HG03457 (cell line): Measurements from ENCODE around the gene THEM4.
"Not testable (repeated sequence)": the region's sequence is repeated elsewhere in the genome, so short reads cannot be mapped to it uniquely, and the experiment has no call there.

ENCODE experiments used
- ATAC-seq: cut with Tn5 transposase; IDR thresholded peaks from one replicate; pipeline ENCODE4 v1.9.1; 2021; ENCODE audit warnings: moderate number of reproducible peaks; ENCODE audit not compliant: unreplicated experiment

The THEM4 gene

DNA sequence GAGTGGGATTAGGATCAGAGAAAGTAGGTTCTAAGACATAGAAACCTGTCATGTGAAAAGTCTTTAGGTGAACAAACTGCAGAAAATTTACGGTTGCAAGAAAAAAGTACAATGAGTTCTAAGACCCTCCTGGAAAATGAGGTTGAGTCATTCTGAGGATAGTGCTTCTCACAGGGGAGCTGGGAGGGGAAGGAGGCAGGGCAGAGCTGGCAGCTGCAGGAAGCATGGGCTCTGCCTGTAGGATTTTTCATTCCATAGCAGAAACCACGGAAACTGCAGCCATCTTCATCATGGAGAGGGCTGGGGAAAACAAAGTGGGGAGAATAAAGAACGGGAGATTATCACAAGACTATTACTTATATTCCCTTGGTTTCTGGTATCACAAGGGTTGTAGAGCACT, 25.8 kb upstream of the THEM4 start:
- no peak for ATAC-seq

- no peak for ATAC-seq
Measured at GRCh38 chr1:151934048-151934493, 24.8 kb upstream of the THEM4 start.

DNA sequence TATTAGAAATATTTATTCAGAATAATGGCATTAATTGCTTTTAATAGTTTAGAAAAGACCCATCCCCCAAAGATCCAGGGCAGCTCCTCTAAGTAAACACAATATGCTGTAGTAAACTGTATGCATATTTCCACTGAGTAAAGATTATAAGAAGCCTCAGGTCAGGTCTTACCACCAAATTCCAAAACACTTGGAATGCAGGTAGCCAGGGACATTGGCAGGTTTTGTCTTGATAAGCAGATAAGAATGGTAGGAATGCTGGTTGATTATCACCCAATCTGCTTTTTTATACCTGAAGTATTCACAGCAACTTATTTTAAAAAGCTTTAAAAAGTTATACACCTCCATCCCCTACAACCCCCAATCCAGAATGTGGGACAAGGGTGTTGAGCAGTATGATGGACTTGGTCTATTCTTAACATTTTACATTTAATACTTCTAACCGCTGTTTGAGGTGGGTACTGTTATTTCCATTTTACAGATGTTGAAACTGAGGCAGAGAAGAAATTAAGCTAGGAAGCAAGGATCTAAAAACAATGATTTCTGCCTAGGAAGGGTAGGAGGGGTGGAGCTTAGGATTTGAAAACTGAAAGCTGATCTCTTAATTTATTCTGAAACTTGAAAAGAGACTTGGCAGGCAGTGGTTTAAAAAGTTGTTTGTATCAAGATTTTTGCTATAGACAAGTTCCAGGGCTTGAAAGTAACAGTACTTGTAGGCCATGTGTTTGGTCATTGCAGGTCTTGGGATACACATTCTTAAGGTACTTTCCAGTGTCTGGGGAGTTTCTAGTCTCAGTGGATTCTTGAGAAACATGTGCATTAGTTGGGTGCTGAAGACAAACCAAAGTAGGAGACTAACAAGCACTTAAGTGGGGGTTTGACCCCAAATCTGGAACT, 15.6 kb upstream of the THEM4 start:
- ATAC-seq: no peak

GRCh38 chr1:151923422-151923821, 14.1 kb upstream of the THEM4 start:
- ATAC-seq: no peak

DNA sequence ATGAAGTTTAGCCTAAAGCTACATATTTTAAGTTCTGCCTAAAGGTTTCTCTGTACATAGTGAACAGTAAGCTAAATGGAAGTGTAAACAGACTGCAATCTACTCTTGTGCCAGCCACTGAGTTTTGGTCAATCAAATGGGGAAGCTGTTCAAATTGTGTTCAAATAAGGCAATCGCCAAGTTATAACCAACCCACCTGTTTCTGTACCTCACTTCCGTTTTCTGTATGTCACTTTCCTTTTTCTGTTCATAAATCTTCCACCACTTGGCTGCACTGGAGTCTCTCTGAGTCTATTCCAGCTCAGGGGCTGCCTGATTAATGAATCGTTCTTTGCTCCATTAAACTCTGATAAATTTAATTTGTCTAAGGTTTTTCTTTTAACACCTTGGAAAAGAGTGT, 10.8 kb upstream of the THEM4 start:
- ATAC-seq: no peak

DNA sequence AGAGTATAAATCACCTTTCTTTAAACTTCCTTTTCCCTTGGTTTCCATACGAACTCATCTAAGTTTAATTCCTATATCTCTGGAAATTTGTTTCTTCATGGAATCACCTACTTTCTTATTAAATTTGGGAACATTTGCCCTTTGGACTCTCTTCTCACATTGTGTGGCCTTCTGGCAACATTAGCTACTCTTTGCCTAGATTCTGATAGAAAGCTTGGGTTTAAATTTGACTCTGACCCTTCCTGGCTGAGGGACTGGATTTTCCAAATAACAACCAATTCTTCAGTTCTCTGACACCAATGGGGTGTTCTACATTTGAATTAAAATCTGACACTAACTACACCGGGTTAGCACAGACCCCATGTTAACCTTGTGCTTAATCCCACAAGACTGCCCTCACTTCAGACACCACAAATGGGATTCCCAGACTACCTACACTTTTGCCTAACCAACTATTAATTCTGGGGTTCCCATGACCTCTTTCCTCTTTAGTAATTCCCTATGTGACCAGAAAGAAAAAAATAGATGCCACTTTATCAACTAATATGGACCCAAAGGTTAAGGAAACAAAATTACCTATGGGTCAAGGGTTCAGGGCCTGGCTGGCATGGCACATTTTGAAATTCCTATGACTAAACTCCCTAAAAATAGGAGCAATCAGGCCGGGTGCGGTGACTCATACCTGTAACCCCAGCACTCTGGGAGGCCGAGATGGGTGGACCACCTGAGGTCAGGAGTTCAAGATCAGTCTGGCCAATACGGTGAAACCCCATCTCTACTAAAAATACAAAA, 9.7 kb upstream of the THEM4 start:
- no peak for ATAC-seq

DNA sequence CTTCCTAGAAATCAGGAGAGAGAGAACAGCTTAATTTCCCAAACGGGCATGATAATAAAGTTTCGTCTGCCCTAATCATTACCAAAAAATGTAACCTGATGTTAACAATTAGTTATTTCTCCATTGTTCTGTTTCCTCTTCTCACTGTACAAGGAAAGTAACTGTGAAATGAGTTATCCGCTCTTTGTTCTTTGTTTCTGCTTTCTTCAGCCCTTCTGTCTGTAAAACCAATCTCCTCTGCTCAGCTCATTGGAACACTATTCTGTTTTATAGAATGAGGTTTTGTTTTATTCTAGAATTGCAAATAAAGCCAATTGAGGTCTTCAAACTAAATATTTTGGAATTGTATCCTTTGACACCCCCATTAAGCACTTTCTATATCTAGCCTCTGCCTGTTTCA, 8.8 kb upstream of the THEM4 start:
- ATAC-seq: no peak

- ATAC-seq: no peak
Measured at GRCh38 chr1:151916726-151917370, 7.5 kb upstream of the THEM4 start.

GRCh38 chr1:151915061-151915686, 5.9 kb upstream of the THEM4 start:
- no peak for ATAC-seq

- no peak for ATAC-seq
Measured at GRCh38 chr1:151914076-151914475, 4.8 kb upstream of the THEM4 start.

DNA sequence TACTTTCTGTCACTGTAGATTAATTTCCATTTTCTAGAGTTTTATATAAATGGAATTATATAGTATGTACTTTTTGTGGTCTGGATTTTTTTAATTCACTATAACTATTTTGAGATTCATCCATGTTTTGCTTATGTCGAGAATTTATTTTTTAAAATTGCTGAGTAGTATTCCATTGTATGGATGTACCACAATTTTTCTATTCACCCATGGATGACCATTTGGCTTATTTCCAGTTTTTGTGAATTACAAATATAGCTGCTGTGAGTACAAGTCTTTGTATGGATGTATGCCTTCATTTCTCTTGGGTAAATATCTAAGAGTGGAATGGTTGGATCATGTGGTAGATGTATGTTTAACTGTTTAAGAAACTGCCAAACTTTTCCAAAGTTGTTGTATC, 3.7 kb upstream of the THEM4 start:
- no peak for ATAC-seq

DNA sequence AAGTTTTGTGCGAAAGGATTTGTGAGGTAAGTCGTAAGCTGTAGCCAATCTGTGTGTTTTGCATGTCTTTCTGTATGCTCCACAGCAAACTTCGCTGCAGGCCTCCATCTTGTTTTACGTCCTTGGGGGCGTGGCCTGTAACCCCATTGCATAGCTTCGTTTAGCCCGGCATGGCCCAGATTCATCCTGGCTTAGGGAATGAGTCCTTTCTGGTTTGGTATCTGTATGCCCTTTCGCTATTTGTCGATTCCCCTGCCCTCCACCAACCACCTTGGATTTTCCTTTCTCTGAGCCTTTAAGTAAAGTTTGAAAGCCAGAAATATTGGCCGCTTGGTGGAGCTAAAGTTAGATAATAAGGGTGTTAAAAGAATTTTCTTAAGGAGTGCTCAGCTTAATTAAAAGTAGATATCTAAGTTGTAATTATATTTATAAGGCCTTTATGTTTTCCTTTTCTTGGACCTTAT, 1.1 kb downstream of the THEM4 start:
- no peak for ATAC-seq

DNA sequence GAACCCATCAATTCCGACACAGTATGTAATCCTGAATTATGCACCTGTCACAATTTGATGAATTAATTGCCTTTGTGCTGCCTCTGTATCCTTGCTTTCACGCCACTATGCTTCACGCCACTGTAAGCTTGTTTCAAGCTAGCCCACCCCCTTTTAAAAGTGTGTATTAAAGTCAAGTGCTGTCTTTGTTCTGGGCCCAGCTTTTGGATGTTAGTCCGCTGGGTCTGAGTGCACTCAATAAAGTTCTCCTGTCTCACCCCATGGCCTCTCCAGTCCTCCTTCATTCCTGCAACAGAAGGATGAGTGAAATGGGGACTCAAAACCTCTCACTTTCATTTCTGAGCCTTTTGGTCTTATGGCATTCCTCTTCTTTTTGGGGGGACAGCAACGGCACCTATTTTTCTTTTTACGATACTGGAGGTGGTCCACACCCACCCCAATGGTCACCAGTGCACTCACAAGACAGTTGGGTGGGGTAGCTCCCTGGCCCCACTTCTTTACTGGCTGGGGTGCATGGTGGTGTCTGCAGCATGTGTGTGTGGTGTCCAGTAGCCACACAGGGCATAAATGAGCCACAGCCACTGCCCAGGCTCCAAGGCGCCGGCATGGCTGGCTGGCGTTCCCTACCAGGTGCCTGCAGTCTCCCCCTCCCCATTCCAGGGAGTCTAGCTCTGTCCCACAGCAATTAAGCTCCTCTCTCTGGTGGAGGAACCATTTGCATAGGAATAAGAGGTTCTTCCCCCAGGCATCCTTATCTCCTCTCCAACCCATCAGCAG, 1.8 kb downstream of the THEM4 start:
- no peak for ATAC-seq

DNA sequence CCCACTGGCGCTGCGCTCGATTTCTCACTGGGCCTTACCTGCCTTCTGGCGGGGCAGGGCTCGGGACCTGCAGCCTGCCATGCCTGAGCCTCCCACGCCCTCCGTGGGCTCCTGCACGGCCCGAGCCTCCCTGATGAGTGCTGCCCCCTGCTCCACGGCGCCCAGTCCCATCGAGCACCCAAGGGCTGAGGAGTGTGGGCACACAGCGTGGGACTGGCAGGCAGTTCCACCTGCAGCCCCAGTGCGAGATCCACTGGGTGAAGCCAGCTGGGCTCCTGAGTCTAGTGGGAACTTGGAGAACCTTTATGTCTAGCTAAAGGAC, 3.0 kb downstream of the THEM4 start:
- not testable (repeated sequence) for ATAC-seq

GRCh38 chr1:151905443-151906323, 3.6 kb downstream of the THEM4 start:
- not testable (repeated sequence) for ATAC-seq

- ATAC-seq: no peak
Measured at GRCh38 chr1:151905070-151905442, 4.3 kb downstream of the THEM4 start.

DNA sequence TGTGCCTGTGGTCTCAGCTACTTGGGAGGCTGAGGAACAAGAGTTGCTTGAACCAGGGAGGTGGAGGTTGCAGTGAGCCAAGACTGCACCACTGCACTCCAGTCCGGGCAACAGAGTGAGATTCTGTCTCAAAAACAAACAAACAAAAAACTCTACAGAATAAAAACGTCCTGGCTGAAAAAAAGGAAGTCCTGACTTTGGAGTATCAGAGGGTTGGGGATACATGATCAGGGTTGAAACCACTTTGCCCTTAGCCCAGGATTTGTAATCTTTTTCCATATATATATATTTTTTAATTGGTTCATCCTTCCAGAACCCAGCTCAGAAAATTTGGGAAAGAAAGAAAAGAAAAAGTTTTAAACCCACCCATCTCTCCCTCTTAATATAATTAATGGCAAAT, 6.5 kb downstream of the THEM4 start:
- ATAC-seq: no peak

GRCh38 chr1:151900804-151901203, 8.5 kb downstream of the THEM4 start:
- ATAC-seq: not testable (repeated sequence)

- ATAC-seq: no peak
Measured at GRCh38 chr1:151898519-151898991, 10.8 kb downstream of the THEM4 start.
